K562 (cell line): Measurements from ENCODE around the gene ZNF853. TPM values are rescaled to one million over a fixed set of nuclear protein-coding genes. Genes with fewer than 3 reads are reported as not detected.

Source experiments
- ARID3A ChIP-seq: IDR thresholded peaks from 2 replicates; pipeline ENCODE4 v1.6.1; 2012; ENCODE audit warnings: low read depth, low read length, improper control_type of control experiment, borderline replicate concordance
- ATF7 ChIP-seq: fragments of 450-650 bp; IDR thresholded peaks from 2 replicates; pipeline ENCODE4 v1.7.1; 2014; ENCODE audit warnings: mild to moderate bottlenecking, moderate library complexity
- CBX1 ChIP-seq: sonication (generic); IDR thresholded peaks from 2 replicates; pipeline ENCODE4 v1.6.1; 2016; ENCODE audit warnings: antibody characterized with exemption, low read depth, mild to moderate bottlenecking
- CHD2 ChIP-seq: IDR thresholded peaks from 2 replicates; pipeline ENCODE4 v1.6.1; 2011; ENCODE audit warnings: low read depth, low read length
- CREB3L1 ChIP-seq: fragments of 450-650 bp; IDR thresholded peaks from 2 replicates; pipeline ENCODE4 v1.6.1; 2014; ENCODE audit warnings: low read depth, mild to moderate bottlenecking, moderate library complexity, borderline replicate concordance
- ETV5 ChIP-seq: sonication (generic); formaldehyde crosslinking; IDR thresholded peaks from 2 replicates; pipeline ENCODE4 v1.4.0; 2020; ENCODE audit warnings: low read depth, mild to moderate bottlenecking, missing genetic modification reagents
- FOXA1 ChIP-seq: fragments of 450-650 bp; IDR thresholded peaks from 2 replicates; pipeline ENCODE4 v1.6.1; 2016; ENCODE audit warnings: mild to moderate bottlenecking, borderline replicate concordance
- ID3 ChIP-seq, 2 experiments: fragments of 250-450 bp in 1 of 2; fragments of 450-650 bp in 1 of 2; sonication (Bioruptor Pico) in 1 of 2; IDR thresholded peaks; 2 replicates each; pipeline versions ENCODE4 v1.6.1 to v1.8.0; 2016 to 2021; ENCODE audit warnings: mild to moderate bottlenecking in 2 of 2, moderate library complexity in 2 of 2, missing compliant biosample characterization in 1 of 2, missing genetic modification characterization in 1 of 2
- MBD2 ChIP-seq: sonication (generic); IDR thresholded peaks from 2 replicates; pipeline ENCODE4 v1.6.1; 2016; ENCODE audit warnings: low read depth, borderline replicate concordance
- NEUROD1 ChIP-seq: fragments of 150-350 bp; IDR thresholded peaks from 2 replicates; pipeline ENCODE4 v1.6.1; 2014; ENCODE audit warnings: borderline replicate concordance, low read length, low read depth; ENCODE audit not compliant: partially characterized antibody
- NR1H2 ChIP-seq: sonication (generic); formaldehyde crosslinking; IDR thresholded peaks from 2 replicates; pipeline ENCODE4 v1.4.0; 2020; ENCODE audit warnings: mild to moderate bottlenecking, missing genetic modification reagents
- NRF1 ChIP-seq, 2 experiments: fragments of 450-650 bp; IDR thresholded peaks in 1 of 2; conservative IDR thresholded peaks in 1 of 2; 2 replicates each; pipeline ENCODE4 v1.6.1; 2014; ENCODE audit warnings: mild to moderate bottlenecking in 2 of 2
- PHF20 ChIP-seq: fragments of 450-650 bp; IDR thresholded peaks from 2 replicates; pipeline ENCODE4 v1.6.1; 2018; ENCODE audit not compliant: partially characterized antibody
- RAD51 ChIP-seq: fragments of 450-650 bp; IDR thresholded peaks from 2 replicates; pipeline ENCODE4 v1.7.1; 2016; ENCODE audit warnings: low read depth, mild to moderate bottlenecking, borderline replicate concordance
- SMAD2 ChIP-seq: fragments of 150-350 bp; IDR thresholded peaks from 2 replicates; pipeline ENCODE4 v1.6.1; 2014; ENCODE audit warnings: low read depth, mild to moderate bottlenecking, low read length
- STAT6 ChIP-seq: sonication (generic); formaldehyde crosslinking; IDR thresholded peaks from 2 replicates; pipeline ENCODE4 v1.8.1; 2023; ENCODE audit warnings: mild to moderate bottlenecking, missing genetic modification reagents
- TCF7L2 ChIP-seq: fragments of 150-350 bp; IDR thresholded peaks from 2 replicates; pipeline ENCODE4 v1.6.1; 2016; ENCODE audit warnings: low read depth, mild to moderate bottlenecking, low read length, moderate library complexity
- VEZF1 ChIP-seq: fragments of 200-800 bp; sonication (Bioruptor generic); IDR thresholded peaks from 2 replicates; pipeline ENCODE4 v1.6.1; 2017; ENCODE audit warnings: missing genetic modification characterization, missing compliant biosample characterization
- ZNF780A ChIP-seq: fragments of 250-450 bp; sonication (Bioruptor Pico); IDR thresholded peaks from 2 replicates; pipeline ENCODE4 v1.5.0; 2021; ENCODE audit warnings: mild to moderate bottlenecking
- polyA plus RNA-seq, 8 experiments: library from polyadenylated mRNA; depleted of rRNA in 4 of 8; stranded (reverse) in 5 of 8; unstranded in 3 of 8; fragments of >200 nt; fragmentation: Nextera tagmentation in 2 of 8; fragmentation: Illumina TruSeq in 1 of 8; extraction: Ambion mirVana in 2 of 8; extraction: Trizol in 1 of 8; gene quantifications; 2 replicates each; pipeline versions ENCODE4 v1.2.1 to v1.2.3, GENCODE V29; 2011 to 2014; ENCODE audit warnings: inconsistent platforms in 1 of 8, missing spikeins in 1 of 8
- total RNA-seq, 7 experiments: library from RNA; depleted of rRNA in 6 of 7; stranded (reverse); fragments of >200 nt in 6 of 7; fragmentation: Illumina TruSeq in 2 of 7; extraction: Trizol in 2 of 7; gene quantifications; 2 replicates each; pipeline versions ENCODE4 v1.2.1 to v1.2.3, GENCODE V29; 2011 to 2021; ENCODE audit warnings: low replicate concordance in 1 of 7

The ZNF853 gene
- total and polyA plus RNA-seq, 9 of the 15 experiments (the other 6 are each of a cell fraction or from before 2014, with no cell fraction given): 0.03 TPM; not detected in 8

- TF ChIP-seq ID3 (CRISPR knock-in tag; IDR thresholded peaks at IDR 0.05): no peak
- 0 out of 2 replicates have a peak, but pooled peaks have one; percentile 39 for TF ChIP-seq ID3 (tag; IDR thresholded peaks at IDR 0.05)
- TF ChIP-seq ARID3A: no peak
- no peak for TF ChIP-seq ZNF780A (CRISPR knock-in tag)
- peak; percentile 95 for TF ChIP-seq PHF20
- no peak for TF ChIP-seq FOXA1
- no peak for TF ChIP-seq STAT6 (CRISPR knock-in tag)
- TF ChIP-seq SMAD2: no peak
- peak; percentile 40; the same call in 1 of the 2 replicates for TF ChIP-seq RAD51
- peak; percentile 38 for TF ChIP-seq NEUROD1
- peak; percentile 86 for TF ChIP-seq VEZF1 (CRISPR knock-in tag)
- TF ChIP-seq CHD2: peak; percentile 78
- TF ChIP-seq ATF7: peak; percentile 90
- TF ChIP-seq NRF1 (conservative IDR thresholded peaks at IDR 0.05 in 1 of 2, IDR thresholded peaks at IDR 0.05 in 1 of 2): peak in 1 of 2 experiments; percentile 28; a peak in 1 of 4 replicates
- TF ChIP-seq ETV5 (CRISPR knock-in tag): peak; percentile 78
- TF ChIP-seq CBX1: peak; percentile 77; the same call in 1 of the 2 replicates
- TF ChIP-seq CREB3L1: peak; percentile 44; the same call in 1 of the 2 replicates
- TF ChIP-seq MBD2: peak; percentile 71
- peak; percentile 51; the same call in 1 of the 2 replicates for TF ChIP-seq NR1H2
- no peak for TF ChIP-seq TCF7L2
Observed at GRCh38 chr7:6577369-6578113, 37.9 kb upstream of the ZNF853 start, which contains the start of gene ZDHHC4 (continued).
